AG09319 (cell line): ENCODE measurements around the gene C16orf74.

Experiments
- DNase-seq: peaks from one replicate; pipeline ENCODE4 v3.0.0-alpha.2; 2010; ENCODE audit warnings: low read depth; ENCODE audit errors: extremely low read depth
- CTCF ChIP-seq: IDR thresholded peaks from 2 replicates; pipeline ENCODE4 v1.5.1; 2011; ENCODE audit warnings: low read depth, mild to moderate bottlenecking, inconsistent platforms, low read length, moderate library complexity

C16orf74 gene

DNA sequence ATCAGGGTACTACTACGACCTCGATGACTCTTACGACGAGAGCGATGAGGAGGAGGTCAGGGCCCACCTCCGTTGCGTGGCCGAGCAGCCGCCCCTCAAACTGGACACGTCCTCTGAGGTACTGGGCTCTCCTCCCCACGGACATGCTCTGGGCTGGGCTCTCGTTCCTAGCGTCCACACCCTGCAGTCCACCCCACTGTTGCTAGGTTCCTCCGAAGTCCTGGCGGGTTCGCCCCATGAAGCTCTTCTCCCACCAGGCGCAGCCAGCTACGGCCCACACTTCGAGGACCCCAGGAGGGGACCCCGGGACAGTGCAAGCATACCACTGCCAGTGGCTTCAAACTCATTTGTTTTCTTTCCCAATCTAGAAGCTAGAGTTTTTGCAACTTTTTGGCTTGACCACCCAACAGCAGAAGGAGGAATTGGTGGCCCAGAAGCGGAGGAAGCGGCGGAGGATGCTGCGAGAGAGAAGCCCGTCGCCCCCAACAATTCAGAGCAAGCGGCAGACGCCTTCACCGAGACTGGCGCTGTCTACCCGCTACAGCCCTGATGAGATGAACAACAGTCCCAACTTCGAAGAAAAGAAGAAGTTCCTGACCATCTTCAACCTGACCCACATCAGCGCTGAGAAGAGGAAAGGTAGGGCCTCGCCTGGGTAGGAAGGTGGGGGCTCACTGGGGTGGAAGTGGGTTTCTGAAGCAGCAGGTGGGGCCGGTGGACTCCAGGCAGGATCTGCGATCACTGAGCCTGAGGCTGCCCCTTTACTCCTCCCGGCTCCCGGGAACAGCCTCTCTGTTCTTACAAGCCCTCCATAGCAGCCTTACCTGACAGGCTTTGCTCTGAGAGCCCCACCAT lies 87.7 kb downstream of the C16orf74 start:
- TF ChIP-seq CTCF: no peak
- no peak for DNase-seq

DNA sequence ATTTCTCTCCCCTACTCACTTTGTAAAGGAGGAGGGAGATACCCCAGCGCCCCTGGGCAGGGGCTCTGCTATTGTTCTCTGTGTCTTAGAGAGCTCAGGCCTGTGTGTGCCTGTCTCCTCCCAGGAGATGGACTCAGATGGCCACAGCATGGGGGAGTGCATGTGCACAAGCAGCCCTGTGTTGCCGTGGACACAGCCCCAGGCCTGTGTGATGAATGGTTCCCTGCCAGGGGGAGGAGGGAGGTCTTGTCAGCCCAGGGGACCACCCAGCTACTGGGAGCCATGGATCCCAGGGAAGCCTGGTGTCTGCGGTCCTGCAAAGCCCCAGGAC lies 88.4 kb downstream of the C16orf74 start:
- TF ChIP-seq CTCF: no peak
- no peak for DNase-seq

GRCh38 chr16:85661740-85662481 lies 89.0 kb downstream of the C16orf74 start:
- no peak for DNase-seq
- TF ChIP-seq CTCF: no peak

- no peak for DNase-seq
- no peak for TF ChIP-seq CTCF
Observed at GRCh38 chr16:85660843-85661739, 89.8 kb downstream of the C16orf74 start.

- no peak for DNase-seq
- peak; percentile 91 for TF ChIP-seq CTCF
Observed at GRCh38 chr16:85659805-85660511, 90.9 kb downstream of the C16orf74 start.

DNA sequence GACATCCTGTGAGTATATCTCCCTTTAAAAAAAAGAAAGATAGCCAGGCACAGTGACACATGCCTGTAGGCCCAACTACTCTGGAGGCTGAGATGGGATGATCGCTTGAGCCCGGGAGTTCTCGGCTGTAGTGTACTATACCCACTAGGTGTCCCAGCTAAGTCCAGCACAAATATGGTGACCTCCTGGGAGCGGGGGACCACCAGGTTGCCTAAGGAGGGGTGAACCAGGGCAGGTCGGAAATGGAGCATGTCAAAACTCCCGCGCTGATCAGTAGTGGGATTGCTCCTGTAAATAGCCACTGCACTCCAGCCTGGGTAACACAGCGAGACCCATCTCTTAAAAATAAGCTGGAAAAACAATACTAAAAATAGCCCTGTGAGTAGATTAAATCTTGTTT lies 91.6 kb downstream of the C16orf74 start:
- no peak for DNase-seq
- no peak for TF ChIP-seq CTCF
